GM19035 (cell line): ENCODE results near the gene CADPS.

Source experiments
- ATAC-seq: cut with Tn5 transposase; IDR thresholded peaks from one replicate; pipeline ENCODE4 v1.9.1; 2021; ENCODE audit not compliant: unreplicated experiment

The CADPS gene

GRCh38 chr3:62378921-62379320 lies 496.3 kb downstream of the CADPS start:
- ATAC-seq: no peak

- ATAC-seq: no peak
Observed at GRCh38 chr3:62378311-62378789, 496.9 kb downstream of the CADPS start.

- no peak for ATAC-seq
Observed at GRCh38 chr3:62376906-62377877, 498.0 kb downstream of the CADPS start.

GRCh38 chr3:62376454-62376720 lies 498.8 kb downstream of the CADPS start:
- no peak for ATAC-seq

GRCh38 chr3:62375655-62376453 lies 499.4 kb downstream of the CADPS start:
- no peak for ATAC-seq

GRCh38 chr3:62374341-62375218 lies 500.6 kb downstream of the CADPS start:
- ATAC-seq: no peak

- ATAC-seq: no peak
Observed at GRCh38 chr3:62373714-62374333, 501.4 kb downstream of the CADPS start.

GRCh38 chr3:62373215-62373614 lies 502.0 kb downstream of the CADPS start, which contains the start of gene FEZF2:
FEZF2 (minus strand) TSS chr3:62373550; CDS start chr3:62372868, 682 bp downstream.
- no peak for ATAC-seq

- ATAC-seq: no peak
Observed at GRCh38 chr3:62372621-62373041, 502.6 kb downstream of the CADPS start.

- ATAC-seq: no peak
Observed at GRCh38 chr3:62371720-62372591, 503.3 kb downstream of the CADPS start.

- ATAC-seq: no peak
Observed at GRCh38 chr3:62370858-62371719, 504.1 kb downstream of the CADPS start.

- ATAC-seq: no peak
Observed at GRCh38 chr3:62370112-62370857, 504.9 kb downstream of the CADPS start.

- ATAC-seq: no peak
Observed at GRCh38 chr3:62369476-62369743, 505.8 kb downstream of the CADPS start.

GRCh38 chr3:62368705-62369475 lies 506.3 kb downstream of the CADPS start:
- no peak for ATAC-seq

- ATAC-seq: no peak
Observed at GRCh38 chr3:62368290-62368704, 506.9 kb downstream of the CADPS start.

- no peak for ATAC-seq
Observed at GRCh38 chr3:62367763-62368195, 507.4 kb downstream of the CADPS start.

GRCh38 chr3:62366126-62366484 lies 509.1 kb downstream of the CADPS start:
- no peak for ATAC-seq
